K562 (cell line): Measurements from ENCODE around the gene VAMP8. TPM values are rescaled to one million over a fixed set of nuclear protein-coding genes. Genes with fewer than 3 reads are reported as not detected.

ENCODE experiments used
- ATAC-seq: fragments of 200-7000 bp; cut with Tn5 transposase; 3 replicates; pipeline ENCODE4 v1.9.1; 2020; ENCODE audit warnings: moderate library complexity
- BruUV-seq: library from RNA; stranded (reverse); fragments of 400-500 nt; replicated peaks from 2 replicates; lab custom pipeline; 2021; lab: Mats Ljungman, UMichigan
- CTCF ChIA-PET: fragments of 300-600 bp; formaldehyde crosslinking; extraction: SDS; loops from one replicate; lab custom pipeline; 2021; ENCODE audit warnings: low intra/inter-chr PET ratio; lab: Yijun Ruan, JAX
- POLR2A ChIA-PET: fragments of 300-600, 350-650 bp; sonication (Branson Sonifier 250); formaldehyde crosslinking; extraction: SDS; loops from one replicate; lab custom pipeline; 2021; ENCODE audit warnings: antibody characterized with exemption, inconsistent platforms; lab: Yijun Ruan, JAX
- DNase-seq, 4 experiments: peaks; one replicate each; pipeline versions ENCODE4 v3.0.0 to v3.0.0-alpha.2; 2011 to 2018; ENCODE audit warnings: low spot score in 3 of 4, mixed read lengths in 3 of 4; ENCODE audit errors: extremely low read depth in 1 of 4
- FAIRE-seq: peaks from 2 replicates; lab custom pipeline; 2011; peaks lifted over from hg19 to GRCh38; lab: Jason Lieb, UNC
- H2AFZ ChIP-seq: 2 replicates; pipeline ENCODE4 v1.6.0; 2011; ENCODE audit warnings: low read depth, low read length, control low read depth, inconsistent platforms
- H3K27ac ChIP-seq: fragments of 200-600 bp; 3 replicates; pipeline ENCODE4 v1.8.0; 2011; ENCODE audit warnings: low read depth, mild to moderate bottlenecking, control low read depth, inconsistent platforms, low read length, moderate library complexity, mixed read lengths; ENCODE audit errors: extremely low read depth
- H3K27me3 ChIP-seq, 2 experiments: fragments of 300-600 bp in 1 of 2; 2 replicates in 1 of 2; 3 replicates in 1 of 2; pipeline versions ENCODE4 v1.6.0 to v1.8.0; 2011; ENCODE audit warnings: inconsistent platforms in 2 of 2, low read length in 2 of 2, mild to moderate bottlenecking in 1 of 2, mixed read lengths in 1 of 2, moderate library complexity in 1 of 2; ENCODE audit not compliant: control insufficient read depth in 2 of 2, insufficient read depth in 2 of 2
- H3K36me3 ChIP-seq: fragments of 300-600 bp; 3 replicates; pipeline ENCODE4 v1.8.0; 2011; ENCODE audit warnings: mild to moderate bottlenecking, low read length, inconsistent platforms; ENCODE audit not compliant: control insufficient read depth, insufficient read depth
- H3K4me1 ChIP-seq, 2 experiments: fragments of 200-600 bp in 1 of 2; replicated peaks in 1 of 2; 2 replicates in 1 of 2; 3 replicates in 1 of 2; pipeline versions ENCODE4 v1.5.1 to v1.8.0; 2011; ENCODE audit warnings: inconsistent platforms in 2 of 2, low read length in 2 of 2, mild to moderate bottlenecking in 1 of 2, mixed read lengths in 1 of 2, moderate library complexity in 1 of 2; ENCODE audit not compliant: control insufficient read depth in 2 of 2, insufficient read depth in 2 of 2
- H3K4me2 ChIP-seq: 2 replicates; pipeline ENCODE4 v1.6.1; 2011; ENCODE audit warnings: low read length, control low read depth, inconsistent platforms, mixed read lengths; ENCODE audit not compliant: insufficient read depth
- H3K4me3 ChIP-seq: fragments of 200-600 bp; sonication (generic), shearing (Covaris generic); 2 replicates; pipeline ENCODE4 v1.5.1; 2016; ENCODE audit warnings: control low read depth, inconsistent platforms
- H3K79me2 ChIP-seq: fragments of 200-600 bp; 3 replicates; pipeline ENCODE4 v1.8.0; 2011; ENCODE audit warnings: low read length, inconsistent platforms; ENCODE audit not compliant: control insufficient read depth, insufficient read depth
- H3K9ac ChIP-seq, 2 experiments: 2 replicates each; pipeline versions ENCODE4 v1.6.0 to v1.6.1; 2011; ENCODE audit warnings: low read depth in 2 of 2, low read length in 2 of 2, control low read depth in 1 of 2, inconsistent platforms in 1 of 2, mild to moderate bottlenecking in 1 of 2, mixed read lengths in 1 of 2; ENCODE audit not compliant: insufficient read depth in 1 of 2
- H3K9me1 ChIP-seq: one replicate; pipeline ENCODE4 v1.6.0; 2011; ENCODE audit warnings: inconsistent platforms, mild to moderate bottlenecking, low read length, moderate library complexity; ENCODE audit not compliant: control insufficient read depth, insufficient read depth
- H3K9me3 ChIP-seq: replicated peaks from 2 replicates; pipeline ENCODE4 v1.5.1; 2011; ENCODE audit warnings: low read depth, low read length, inconsistent platforms; ENCODE audit not compliant: control insufficient read depth, insufficient read depth
- H4K20me1 ChIP-seq: replicated peaks from 2 replicates; pipeline ENCODE4 v1.6.1; 2011; ENCODE audit warnings: low read length, inconsistent platforms, mixed read lengths; ENCODE audit not compliant: control insufficient read depth, insufficient read depth
- BRD4 ChIP-seq: fragments of 200-600 bp; sonication (generic); IDR thresholded peaks from 2 replicates; pipeline ENCODE4 v1.6.1; 2017; ENCODE audit warnings: inconsistent platforms
- CHD1 ChIP-seq: fragments of 200-600 bp; sonication (generic); IDR thresholded peaks from one replicate; pipeline ENCODE4 v1.6.1; 2012; ENCODE audit warnings: mild to moderate bottlenecking, moderate library complexity, low read length, inconsistent platforms
- CHD4 ChIP-seq: fragments of 200-600 bp; sonication (generic); IDR thresholded peaks from 3 replicates; pipeline ENCODE4 v1.6.1; 2012; ENCODE audit warnings: low read depth, mild to moderate bottlenecking, mixed read lengths, low read length, inconsistent platforms; ENCODE audit not compliant: insufficient read depth, insufficient replicate concordance, poor library complexity, severe bottlenecking
- CTBP1 ChIP-seq: fragments of 450-650 bp; IDR thresholded peaks from 2 replicates; pipeline ENCODE4 v1.6.1; 2016; ENCODE audit warnings: borderline replicate concordance
- EHMT2 ChIP-seq: fragments of 450-650 bp; IDR thresholded peaks from 2 replicates; pipeline ENCODE4 v1.6.1; 2018; ENCODE audit warnings: antibody characterized with exemption
- HNRNPL ChIP-seq: fragments of 200-400 bp; formaldehyde crosslinking; IDR thresholded peaks from 2 replicates; pipeline ENCODE4 v1.6.1; 2017; ENCODE audit warnings: low read depth, mild to moderate bottlenecking, low read length
- HSF4 ChIP-seq: fragments of 250-450 bp; sonication (Bioruptor Pico); IDR thresholded peaks from 2 replicates; pipeline ENCODE4 v2.1.2; 2022; ENCODE audit warnings: mild to moderate bottlenecking, moderate library complexity, borderline replicate concordance
- MIER1 ChIP-seq: fragments of 450-650 bp; IDR thresholded peaks from 2 replicates; pipeline ENCODE4 v1.6.1; 2016; ENCODE audit warnings: antibody characterized with exemption, mild to moderate bottlenecking, low read depth
- OTX1 ChIP-seq: fragments of 450-650 bp; formaldehyde crosslinking; IDR thresholded peaks from 2 replicates; pipeline ENCODE4 v1.4.0; 2022; ENCODE audit warnings: mild to moderate bottlenecking
- POLR2A ChIP-seq: fragments of 450-650 bp; conservative IDR thresholded peaks from 2 replicates; pipeline ENCODE4 v1.6.1; 2016
- RBFOX2 ChIP-seq: fragments of 200-400 bp; formaldehyde crosslinking; IDR thresholded peaks from 2 replicates; pipeline ENCODE4 v1.6.1; 2017; ENCODE audit warnings: low read depth, mild to moderate bottlenecking, low read length, moderate library complexity
- ZNF75A ChIP-seq: fragments of 450-650 bp; formaldehyde crosslinking; IDR thresholded peaks from 2 replicates; pipeline ENCODE4 v1.4.0; 2020; ENCODE audit warnings: mild to moderate bottlenecking
- WGBS: fragments of 100-300 bp; shearing (Covaris generic); methylation state at CpG from one replicate; pipeline ENCODE4 v1.1.6; 2016; ENCODE audit warnings: low coverage, mixed read lengths; ENCODE audit not compliant: insufficient coverage; ENCODE audit errors: missing lambda C conversion rate; 5-methylcytosine and 5-hydroxymethylcytosine counted together
- in situ Hi-C: fragments of 300-500 bp; cut with MboI; formaldehyde crosslinking; loops from 4 replicates; pipeline ENCODE4 v1.15.0; 2018; ENCODE audit warnings: inconsistent platforms, mixed read lengths
- intact Hi-C: fragments of 100-400 bp; cut with micrococcal nuclease; formaldehyde crosslinking; loops from 2 replicates; pipeline ENCODE4 v1.14.2; 2022
- polyA plus RNA-seq, 8 experiments: library from polyadenylated mRNA; depleted of rRNA in 4 of 8; stranded (reverse) in 5 of 8; unstranded in 3 of 8; fragments of >200 nt; fragmentation: Nextera tagmentation in 2 of 8; fragmentation: Illumina TruSeq in 1 of 8; extraction: Ambion mirVana in 2 of 8; extraction: Trizol in 1 of 8; gene quantifications; 2 replicates each; pipeline versions ENCODE4 v1.2.1 to v1.2.3, GENCODE V29; 2011 to 2014; ENCODE audit warnings: inconsistent platforms in 1 of 8, missing spikeins in 1 of 8
- total RNA-seq, 7 experiments: library from RNA; depleted of rRNA in 6 of 7; stranded (reverse); fragments of >200 nt in 6 of 7; fragmentation: Illumina TruSeq in 2 of 7; extraction: Trizol in 2 of 7; gene quantifications; 2 replicates each; pipeline versions ENCODE4 v1.2.1 to v1.2.3, GENCODE V29; 2011 to 2021; ENCODE audit warnings: low replicate concordance in 1 of 7
- TF ChIP-seq, protein P1 (sequence below): fragments of 450-650 bp; IDR thresholded peaks from 2 replicates; pipeline ENCODE4 v1.6.1; 2018; ENCODE audit warnings: mild to moderate bottlenecking, low read depth; ENCODE audit not compliant: partially characterized antibody
- TF ChIP-seq, protein P2 (sequence below), 2 experiments: fragments of 450-650 bp; IDR thresholded peaks; 2 replicates each; pipeline ENCODE4 v1.6.1; 2016
- TF ChIP-seq, protein P3 (sequence below): IDR thresholded peaks from 3 replicates; pipeline ENCODE4 v1.6.1; 2011; ENCODE audit warnings: borderline replicate concordance, mild to moderate bottlenecking, moderate library complexity; ENCODE audit not compliant: insufficient read length; ENCODE audit errors: extremely low read depth

The VAMP8 gene
- total and polyA plus RNA-seq, 9 of the 15 experiments (the other 6 are each of a cell fraction or from before 2014, with no cell fraction given): 107 to 571 (median 248) TPM

DNA sequence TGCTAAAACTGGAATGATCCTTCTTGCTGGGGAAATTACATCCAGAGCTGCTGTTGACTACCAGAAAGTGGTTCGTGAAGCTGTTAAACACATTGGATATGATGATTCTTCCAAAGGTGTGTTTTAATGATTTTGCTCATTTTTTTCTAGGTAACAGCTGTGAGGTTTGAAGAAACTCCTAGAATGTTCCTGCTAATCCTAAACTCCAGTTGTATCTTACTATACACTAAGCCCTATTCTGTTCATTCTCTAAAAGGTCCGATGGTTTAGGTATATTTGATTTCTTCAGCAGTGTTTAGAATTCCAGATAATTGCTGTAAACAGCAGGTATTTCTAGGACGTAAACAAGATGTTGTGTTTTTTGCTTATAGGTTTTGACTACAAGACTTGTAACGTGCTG lies 36.1 kb upstream of the VAMP8 start (continued):
- TF ChIP-seq, protein P1, sequence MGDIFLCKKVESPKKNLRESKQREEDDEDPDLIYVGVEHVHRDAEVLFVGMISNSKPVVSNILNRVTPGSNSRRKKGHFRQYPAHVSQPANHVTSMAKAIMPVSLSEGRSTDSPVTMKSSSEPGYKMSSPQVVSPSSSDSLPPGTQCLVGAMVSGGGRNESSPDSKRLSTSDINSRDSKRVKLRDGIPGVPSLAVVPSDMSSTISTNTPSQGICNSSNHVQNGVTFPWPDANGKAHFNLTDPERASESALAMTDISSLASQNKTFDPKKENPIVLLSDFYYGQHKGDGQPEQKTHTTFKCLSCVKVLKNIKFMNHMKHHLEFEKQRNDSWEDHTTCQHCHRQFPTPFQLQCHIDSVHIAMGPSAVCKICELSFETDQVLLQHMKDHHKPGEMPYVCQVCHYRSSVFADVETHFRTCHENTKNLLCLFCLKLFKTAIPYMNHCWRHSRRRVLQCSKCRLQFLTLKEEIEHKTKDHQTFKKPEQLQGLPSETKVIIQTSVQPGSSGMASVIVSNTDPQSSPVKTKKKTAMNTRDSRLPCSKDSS: no peak
- TF ChIP-seq HSF4 (CRISPR knock-in tag) (no peak), RBFOX2 (peak; percentile 54), CHD1 (peak; percentile 31)
- TF ChIP-seq, protein P2, sequence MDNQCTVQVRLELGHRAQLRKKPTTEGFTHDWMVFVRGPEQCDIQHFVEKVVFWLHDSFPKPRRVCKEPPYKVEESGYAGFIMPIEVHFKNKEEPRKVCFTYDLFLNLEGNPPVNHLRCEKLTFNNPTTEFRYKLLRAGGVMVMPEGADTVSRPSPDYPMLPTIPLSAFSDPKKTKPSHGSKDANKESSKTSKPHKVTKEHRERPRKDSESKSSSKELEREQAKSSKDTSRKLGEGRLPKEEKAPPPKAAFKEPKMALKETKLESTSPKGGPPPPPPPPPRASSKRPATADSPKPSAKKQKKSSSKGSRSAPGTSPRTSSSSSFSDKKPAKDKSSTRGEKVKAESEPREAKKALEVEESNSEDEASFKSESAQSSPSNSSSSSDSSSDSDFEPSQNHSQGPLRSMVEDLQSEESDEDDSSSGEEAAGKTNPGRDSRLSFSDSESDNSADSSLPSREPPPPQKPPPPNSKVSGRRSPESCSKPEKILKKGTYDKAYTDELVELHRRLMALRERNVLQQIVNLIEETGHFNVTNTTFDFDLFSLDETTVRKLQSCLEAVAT (IDR thresholded peaks at IDR 0.05): no peak
- TF ChIP-seq, all 486 proteins: peak for 4

DNA sequence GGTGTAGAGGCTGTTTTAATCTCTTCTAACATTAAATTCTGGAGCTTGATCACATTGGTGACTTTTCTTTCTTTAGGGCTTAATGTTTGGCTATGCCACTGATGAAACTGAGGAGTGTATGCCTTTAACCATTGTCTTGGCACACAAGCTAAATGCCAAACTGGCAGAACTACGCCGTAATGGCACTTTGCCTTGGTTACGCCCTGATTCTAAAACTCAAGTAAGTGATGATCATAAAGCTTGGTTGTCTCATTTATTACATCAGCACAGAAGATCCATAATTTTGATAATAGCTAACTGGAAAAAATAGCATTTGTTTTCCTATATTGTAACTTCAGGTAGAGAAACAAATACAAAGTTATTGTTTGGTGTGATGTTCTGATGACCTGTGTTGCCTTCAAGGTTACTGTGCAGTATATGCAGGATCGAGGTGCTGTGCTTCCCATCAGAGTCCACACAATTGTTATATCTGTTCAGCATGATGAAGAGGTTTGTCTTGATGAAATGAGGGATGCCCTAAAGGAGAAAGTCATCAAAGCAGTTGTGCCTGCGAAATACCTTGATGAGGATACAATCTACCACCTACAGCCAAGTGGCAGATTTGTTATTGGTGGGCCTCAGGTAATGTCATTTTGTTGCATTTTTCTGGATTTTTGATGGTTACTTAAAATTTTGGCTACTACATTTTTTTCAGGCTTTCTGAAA lies 35.5 kb upstream of the VAMP8 start:
- H3K9me3 ChIP-seq: no peaks in the 10 kb centered on the region
- H4K20me1 ChIP-seq: peaks cover 40% of the 10 kb centered on the region
- H3K4me2 ChIP-seq: peak overlapping the region; percentile 98
- peak overlapping the region; percentile 31 for H3K27ac ChIP-seq
- WGBS: 66% methylated on average over 5 of the region's 5 CpGs
- peaks cover 65% of the 10 kb centered on the region for H3K36me3 ChIP-seq
- in situ Hi-C loops: no loop called here
- H2AFZ ChIP-seq: no peak overlapping the region
- intact Hi-C loops: no loop called here
- H3K9ac ChIP-seq: peak overlapping the region in 1 of 2 experiments; percentile 100; a peak in 2 of 4 replicates
- FAIRE-seq (no peak), ATAC-seq (no peak), DNase-seq (no peak)
- ChIA-PET CTCF (no interaction called here), POLR2A (interaction anchor here (0.6 to 24.3 kb wide), 13 partner anchors 11 to 211 kb away, joined by 4 to 1576 read pairs (median 7); partner anchors contain the start of genes CAPG, GGCX, SH2D6 and VAMP8)
- H3K27me3 ChIP-seq: no peaks in the 10 kb centered on the region
- peaks cover 62% of the 10 kb centered on the region for H3K79me2 ChIP-seq
- BruUV-seq: no TSS peak
- peak overlapping the region; percentile 68; the same call in 1 of the 2 replicates for H3K4me3 ChIP-seq
- H3K4me1 ChIP-seq: peaks cover 9 to 24% of the 10 kb centered on the region in 2 experiments
- H3K9me1 ChIP-seq: peaks cover 3% of the 10 kb centered on the region
- TF ChIP-seq OTX1 (CRISPR knock-in tag): no peak
- no peak for TF ChIP-seq CHD4
- TF ChIP-seq CTBP1: no peak
- TF ChIP-seq ZNF75A (CRISPR knock-in tag): no peak
- TF ChIP-seq CHD1: peak; percentile 5
- TF ChIP-seq, protein P3, sequence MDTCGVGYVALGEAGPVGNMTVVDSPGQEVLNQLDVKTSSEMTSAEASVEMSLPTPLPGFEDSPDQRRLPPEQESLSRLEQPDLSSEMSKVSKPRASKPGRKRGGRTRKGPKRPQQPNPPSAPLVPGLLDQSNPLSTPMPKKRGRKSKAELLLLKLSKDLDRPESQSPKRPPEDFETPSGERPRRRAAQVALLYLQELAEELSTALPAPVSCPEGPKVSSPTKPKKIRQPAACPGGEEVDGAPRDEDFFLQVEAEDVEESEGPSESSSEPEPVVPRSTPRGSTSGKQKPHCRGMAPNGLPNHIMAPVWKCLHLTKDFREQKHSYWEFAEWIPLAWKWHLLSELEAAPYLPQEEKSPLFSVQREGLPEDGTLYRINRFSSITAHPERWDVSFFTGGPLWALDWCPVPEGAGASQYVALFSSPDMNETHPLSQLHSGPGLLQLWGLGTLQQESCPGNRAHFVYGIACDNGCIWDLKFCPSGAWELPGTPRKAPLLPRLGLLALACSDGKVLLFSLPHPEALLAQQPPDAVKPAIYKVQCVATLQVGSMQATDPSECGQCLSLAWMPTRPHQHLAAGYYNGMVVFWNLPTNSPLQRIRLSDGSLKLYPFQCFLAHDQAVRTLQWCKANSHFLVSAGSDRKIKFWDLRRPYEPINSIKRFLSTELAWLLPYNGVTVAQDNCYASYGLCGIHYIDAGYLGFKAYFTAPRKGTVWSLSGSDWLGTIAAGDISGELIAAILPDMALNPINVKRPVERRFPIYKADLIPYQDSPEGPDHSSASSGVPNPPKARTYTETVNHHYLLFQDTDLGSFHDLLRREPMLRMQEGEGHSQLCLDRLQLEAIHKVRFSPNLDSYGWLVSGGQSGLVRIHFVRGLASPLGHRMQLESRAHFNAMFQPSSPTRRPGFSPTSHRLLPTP: no peak
- peak; percentile 42; the same call in 1 of the 2 replicates for TF ChIP-seq HNRNPL
- peak; percentile 21 for TF ChIP-seq POLR2A
- 0 out of 2 replicates have a peak, but pooled peaks have one; percentile 42 for TF ChIP-seq BRD4
- no peak for TF ChIP-seq MIER1
- TF ChIP-seq EHMT2: no peak
